ENCODE results near the gene TMEM183A. TPM values are rescaled to one million over a fixed set of nuclear protein-coding genes. Genes with fewer than 3 reads are reported as not detected.

TMEM183A gene
- total and polyA plus RNA-seq, 2 of the 4 experiments (the other 2 are of a cell fraction), result 56.8 to 63.1 TPM

DNA sequence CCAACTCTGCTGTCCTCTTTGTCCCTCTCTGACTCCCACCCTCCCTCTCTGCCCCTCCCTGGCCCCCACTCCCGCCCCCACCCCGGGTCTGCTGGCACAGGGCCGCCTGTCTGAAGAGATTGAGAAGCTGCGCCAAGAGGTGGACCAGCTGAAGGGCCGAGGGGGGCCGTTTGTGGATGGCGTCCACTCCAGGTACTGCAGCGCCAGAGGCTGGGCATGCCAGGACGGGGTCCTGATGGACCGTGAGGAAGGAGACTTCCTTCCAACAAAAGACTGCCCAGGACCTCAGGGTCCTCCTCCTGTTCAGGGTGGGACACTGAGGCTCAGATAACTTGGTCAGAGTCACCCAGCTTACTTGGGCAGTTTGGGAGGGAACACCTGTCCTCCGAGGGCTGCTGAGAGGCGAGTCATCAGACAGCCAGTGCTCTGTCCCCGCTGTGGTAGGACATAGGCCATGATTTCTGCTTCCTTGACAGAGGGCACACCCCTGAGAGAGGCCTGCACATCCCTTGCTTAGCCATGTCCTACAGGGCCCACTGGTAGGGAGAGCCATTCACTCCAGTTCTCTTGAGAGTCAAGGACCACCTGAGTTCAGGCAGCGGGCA, 42.5 kb downstream of the TMEM183A start:
- H3K4me1 ChIP-seq (ENCODE audit: control insufficient read depth, insufficient read depth, low read length), result peaks cover 8% of the 10 kb centered on the region
- ATAC-seq (ENCODE audit: low read depth) (no peak), DNase-seq (no peak)
- in situ Hi-C loops (cut with MboI; ENCODE audit: low sequenced_read_pairs) (no loop called here), intact Hi-C loops (cut with micrococcal nuclease) (no loop called here), dilution Hi-C loops (cut with HindIII; ENCODE audit: low sequenced_read_pairs, unreplicated experiment) (no loop called here)
- H4K91ac ChIP-seq (ENCODE audit: insufficient read depth, low read depth, low read length), result no peak overlapping the region
- H3K14ac ChIP-seq (replicated peaks; ENCODE audit: low read depth, low read length), result no peak overlapping the region
- H3K36me3 ChIP-seq (ENCODE audit: control insufficient read depth, insufficient read depth, low read length), result peaks cover 16% of the 10 kb centered on the region
- no peak overlapping the region for H2BK120ac ChIP-seq (ENCODE audit: low read depth, low read length)
- H3K4ac ChIP-seq (ENCODE audit: low read depth, low read length), result no peak overlapping the region
- no peak overlapping the region for H4K8ac ChIP-seq (ENCODE audit: low read depth in 2 of 2, low read length in 2 of 2)
- no peak overlapping the region for H3K4me2 ChIP-seq (ENCODE audit: low read depth, low read length)
- no peak overlapping the region for H2BK5ac ChIP-seq (ENCODE audit: low read depth, low read length, poor library complexity, severe bottlenecking)
- H3K9ac ChIP-seq (ENCODE audit: low read depth, low read length), result no peak overlapping the region
- H4K5ac ChIP-seq (ENCODE audit: low read depth, low read length), result no peak overlapping the region
- no peak overlapping the region for H2AFZ ChIP-seq (replicated peaks; ENCODE audit: low read length, poor library complexity)
- no peak overlapping the region for H3K56ac ChIP-seq (ENCODE audit: extremely low read depth, insufficient read depth, low read length)
- no peak overlapping the region for H2BK20ac ChIP-seq (ENCODE audit: low read depth, low read length)
- CTCF ChIA-PET, result no interaction called here
- BruUV-seq (replicated peaks), result no TSS peak
- H2BK15ac ChIP-seq (ENCODE audit: low read depth, low read length), result no peak overlapping the region
- H3K23ac ChIP-seq (ENCODE audit: low read depth, low read length), result no peak overlapping the region
- H2AK9ac ChIP-seq (replicated peaks; ENCODE audit: low read depth, low read length, poor library complexity), result no peak overlapping the region
- H3K18ac ChIP-seq (ENCODE audit: low read depth, low read length), result no peak overlapping the region
- no peak overlapping the region for H2AK5ac ChIP-seq (ENCODE audit: low read depth, low read length)
- H3K27ac ChIP-seq (ENCODE audit: insufficient read depth, low read length), result no peak overlapping the region
- H3K27me3 ChIP-seq (ENCODE audit: control insufficient read depth, insufficient read depth, low read length), result peaks cover 3% of the 10 kb centered on the region; the same call in 1 of the 2 replicates
- no peaks in the 10 kb centered on the region for H3K9me3 ChIP-seq (ENCODE audit: control insufficient read depth, insufficient read depth, low read length)
- TF ChIP-seq, protein P1, sequence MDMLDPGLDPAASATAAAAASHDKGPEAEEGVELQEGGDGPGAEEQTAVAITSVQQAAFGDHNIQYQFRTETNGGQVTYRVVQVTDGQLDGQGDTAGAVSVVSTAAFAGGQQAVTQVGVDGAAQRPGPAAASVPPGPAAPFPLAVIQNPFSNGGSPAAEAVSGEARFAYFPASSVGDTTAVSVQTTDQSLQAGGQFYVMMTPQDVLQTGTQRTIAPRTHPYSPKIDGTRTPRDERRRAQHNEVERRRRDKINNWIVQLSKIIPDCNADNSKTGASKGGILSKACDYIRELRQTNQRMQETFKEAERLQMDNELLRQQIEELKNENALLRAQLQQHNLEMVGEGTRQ (IDR thresholded peaks at IDR 0.05; ENCODE audit: low read depth, low read length), result no peak
- TF ChIP-seq, protein P2, sequence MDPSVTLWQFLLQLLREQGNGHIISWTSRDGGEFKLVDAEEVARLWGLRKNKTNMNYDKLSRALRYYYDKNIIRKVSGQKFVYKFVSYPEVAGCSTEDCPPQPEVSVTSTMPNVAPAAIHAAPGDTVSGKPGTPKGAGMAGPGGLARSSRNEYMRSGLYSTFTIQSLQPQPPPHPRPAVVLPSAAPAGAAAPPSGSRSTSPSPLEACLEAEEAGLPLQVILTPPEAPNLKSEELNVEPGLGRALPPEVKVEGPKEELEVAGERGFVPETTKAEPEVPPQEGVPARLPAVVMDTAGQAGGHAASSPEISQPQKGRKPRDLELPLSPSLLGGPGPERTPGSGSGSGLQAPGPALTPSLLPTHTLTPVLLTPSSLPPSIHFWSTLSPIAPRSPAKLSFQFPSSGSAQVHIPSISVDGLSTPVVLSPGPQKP (IDR thresholded peaks at IDR 0.05; ENCODE audit: borderline replicate concordance, low read depth, low read length), result no peak
- no peak for TF ChIP-seq MAZ (IDR thresholded peaks at IDR 0.05; ENCODE audit: borderline replicate concordance, low read depth, low read length)
- TF ChIP-seq SMC3 (IDR thresholded peaks at IDR 0.05; ENCODE audit: low read depth, low read length), result no peak
- no peak for TF ChIP-seq BHLHE40 (IDR thresholded peaks at IDR 0.05; ENCODE audit: low read depth, low read length)
- TF ChIP-seq RCOR1 (IDR thresholded peaks at IDR 0.05; ENCODE audit: insufficient replicate concordance, low read length), result no peak
- no peaks in the 10 kb centered on the region for H4K20me1 ChIP-seq (ENCODE audit: insufficient read depth, low read length)
- 100% methylated on average over 1 of the region's 14 CpGs; no CpG with 5 or more reads in 1 of the 2 experiments for WGBS, 2 experiments (ENCODE audit: extremely low coverage in 2 of 2, insufficient read length in 1 of 2)
- POLR2A ChIA-PET (ENCODE audit: unreplicated experiment), result no interaction called here
- peaks cover 6% of the 10 kb centered on the region for H3K9me1 ChIP-seq (ENCODE audit: insufficient read depth, low read length)
- H3K79me1 ChIP-seq (ENCODE audit: low read depth in 1 of 2, low read length in 2 of 2), result no peaks in the 10 kb centered on the region
- H3K4me3 ChIP-seq (ENCODE audit: insufficient read depth, low read depth, low read length), result no peak overlapping the region
